ENCODE data around the gene TRIM17.
"Not testable (repeated sequence)": the region's sequence is repeated elsewhere in the genome, so short reads cannot be mapped to it uniquely, and the experiment has no call there.

DNA sequence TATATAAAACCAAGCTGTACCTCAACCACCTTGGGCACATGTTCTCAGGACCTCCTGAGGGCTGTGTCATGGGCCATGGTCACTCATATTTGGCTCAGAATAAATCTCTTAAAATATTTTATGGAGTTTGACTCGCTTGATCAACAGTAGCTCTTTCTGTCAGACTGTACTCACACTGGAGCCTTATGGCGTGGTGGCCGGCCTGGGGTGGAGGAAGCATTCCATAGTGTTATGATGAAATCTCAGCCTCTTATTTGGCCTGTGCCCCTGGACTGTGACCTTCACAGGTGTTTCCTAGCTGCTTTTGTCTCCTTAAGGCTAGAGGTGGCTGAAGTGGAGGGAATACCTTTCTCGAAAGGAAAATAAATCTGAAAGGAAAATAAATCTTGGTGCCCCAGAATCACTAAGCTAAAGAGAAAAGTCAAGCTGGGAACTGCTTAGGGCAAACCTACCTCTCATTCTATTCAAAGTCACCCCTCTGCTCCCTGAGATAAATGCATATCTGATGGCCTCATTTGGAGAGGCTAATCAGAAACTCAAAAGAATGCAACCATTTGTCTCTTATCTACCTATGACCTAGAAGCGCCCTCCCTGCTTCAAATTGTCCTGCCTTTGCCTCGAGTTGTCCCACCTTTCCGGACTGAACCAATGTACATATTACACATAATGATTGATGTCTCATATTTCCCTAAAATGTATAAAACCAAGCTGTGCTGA is 16.8 kb upstream of the TRIM17 start:
- not testable (repeated sequence) for TF ChIP-seq POLR2A (IDR thresholded peaks at IDR 0.05)
- TF ChIP-seq, protein P1, sequence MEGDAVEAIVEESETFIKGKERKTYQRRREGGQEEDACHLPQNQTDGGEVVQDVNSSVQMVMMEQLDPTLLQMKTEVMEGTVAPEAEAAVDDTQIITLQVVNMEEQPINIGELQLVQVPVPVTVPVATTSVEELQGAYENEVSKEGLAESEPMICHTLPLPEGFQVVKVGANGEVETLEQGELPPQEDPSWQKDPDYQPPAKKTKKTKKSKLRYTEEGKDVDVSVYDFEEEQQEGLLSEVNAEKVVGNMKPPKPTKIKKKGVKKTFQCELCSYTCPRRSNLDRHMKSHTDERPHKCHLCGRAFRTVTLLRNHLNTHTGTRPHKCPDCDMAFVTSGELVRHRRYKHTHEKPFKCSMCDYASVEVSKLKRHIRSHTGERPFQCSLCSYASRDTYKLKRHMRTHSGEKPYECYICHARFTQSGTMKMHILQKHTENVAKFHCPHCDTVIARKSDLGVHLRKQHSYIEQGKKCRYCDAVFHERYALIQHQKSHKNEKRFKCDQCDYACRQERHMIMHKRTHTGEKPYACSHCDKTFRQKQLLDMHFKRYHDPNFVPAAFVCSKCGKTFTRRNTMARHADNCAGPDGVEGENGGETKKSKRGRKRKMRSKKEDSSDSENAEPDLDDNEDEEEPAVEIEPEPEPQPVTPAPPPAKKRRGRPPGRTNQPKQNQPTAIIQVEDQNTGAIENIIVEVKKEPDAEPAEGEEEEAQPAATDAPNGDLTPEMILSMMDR (IDR thresholded peaks at IDR 0.05) = not testable (repeated sequence)
